OCI-LY7 (cell line): Measurements from ENCODE around the gene CTDNEP1.

Source experiments
- EZH2phosphoT487 ChIP-seq: fragments of 200-600 bp; sonication (generic); IDR thresholded peaks from 2 replicates; pipeline ENCODE4 v1.6.1; 2018; ENCODE audit warnings: low read depth, borderline replicate concordance, mild to moderate bottlenecking, mixed run types, antibody characterized with exemption, low read length, moderate library complexity, mixed read lengths
- TF ChIP-seq, protein P1 (sequence below): fragments of 200-600 bp; sonication (generic); conservative IDR thresholded peaks from 2 replicates; pipeline ENCODE4 v1.5.1; 2014; ENCODE audit warnings: mild to moderate bottlenecking, antibody characterized with exemption, low read length, moderate library complexity, mixed read lengths

- TF ChIP-seq, protein P1, sequence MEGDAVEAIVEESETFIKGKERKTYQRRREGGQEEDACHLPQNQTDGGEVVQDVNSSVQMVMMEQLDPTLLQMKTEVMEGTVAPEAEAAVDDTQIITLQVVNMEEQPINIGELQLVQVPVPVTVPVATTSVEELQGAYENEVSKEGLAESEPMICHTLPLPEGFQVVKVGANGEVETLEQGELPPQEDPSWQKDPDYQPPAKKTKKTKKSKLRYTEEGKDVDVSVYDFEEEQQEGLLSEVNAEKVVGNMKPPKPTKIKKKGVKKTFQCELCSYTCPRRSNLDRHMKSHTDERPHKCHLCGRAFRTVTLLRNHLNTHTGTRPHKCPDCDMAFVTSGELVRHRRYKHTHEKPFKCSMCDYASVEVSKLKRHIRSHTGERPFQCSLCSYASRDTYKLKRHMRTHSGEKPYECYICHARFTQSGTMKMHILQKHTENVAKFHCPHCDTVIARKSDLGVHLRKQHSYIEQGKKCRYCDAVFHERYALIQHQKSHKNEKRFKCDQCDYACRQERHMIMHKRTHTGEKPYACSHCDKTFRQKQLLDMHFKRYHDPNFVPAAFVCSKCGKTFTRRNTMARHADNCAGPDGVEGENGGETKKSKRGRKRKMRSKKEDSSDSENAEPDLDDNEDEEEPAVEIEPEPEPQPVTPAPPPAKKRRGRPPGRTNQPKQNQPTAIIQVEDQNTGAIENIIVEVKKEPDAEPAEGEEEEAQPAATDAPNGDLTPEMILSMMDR, result no peak
- no peak for TF ChIP-seq EZH2phosphoT487
Measured at GRCh38 chr17:7232114-7232513, 19.4 kb downstream of the CTDNEP1 start.
